HG02885 (cell line): ENCODE measurements around the gene HASPIN.
"Not testable (repeated sequence)": the region's sequence is repeated elsewhere in the genome, so short reads cannot be mapped to it uniquely, and the experiment has no call there.

Experiments
- ATAC-seq: cut with Tn5 transposase; IDR thresholded peaks from one replicate; pipeline ENCODE4 v1.9.1; 2021; ENCODE audit warnings: mild to moderate bottlenecking; ENCODE audit not compliant: unreplicated experiment, poor library complexity

The HASPIN gene

DNA sequence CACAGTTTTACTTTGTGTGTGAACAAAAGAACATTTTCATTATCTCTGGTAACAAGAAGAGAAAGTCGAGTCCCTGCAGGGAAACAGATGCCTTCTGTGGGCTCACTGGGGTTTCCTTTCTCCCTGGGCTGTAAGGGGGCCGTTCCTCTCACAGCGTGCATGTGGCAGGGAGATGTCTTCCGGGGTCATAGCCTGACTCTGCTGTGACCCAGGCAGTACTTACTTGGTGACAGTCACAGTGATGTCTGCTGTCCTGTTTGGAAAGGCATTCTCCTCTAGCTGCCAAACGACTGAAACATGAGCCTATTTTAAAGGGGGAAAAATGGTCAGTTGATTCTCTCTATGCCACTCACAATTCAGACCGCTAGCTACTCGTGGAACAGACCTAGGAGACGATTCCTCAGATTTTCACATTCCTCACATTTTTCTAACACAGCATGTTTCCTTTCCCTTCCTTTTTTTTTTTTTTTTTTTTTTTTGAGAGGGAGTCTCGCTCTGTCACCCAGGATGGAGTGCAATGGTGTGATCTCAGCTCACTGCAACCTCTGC is 7.3 kb downstream of the HASPIN start:
- ATAC-seq, result no peak

DNA sequence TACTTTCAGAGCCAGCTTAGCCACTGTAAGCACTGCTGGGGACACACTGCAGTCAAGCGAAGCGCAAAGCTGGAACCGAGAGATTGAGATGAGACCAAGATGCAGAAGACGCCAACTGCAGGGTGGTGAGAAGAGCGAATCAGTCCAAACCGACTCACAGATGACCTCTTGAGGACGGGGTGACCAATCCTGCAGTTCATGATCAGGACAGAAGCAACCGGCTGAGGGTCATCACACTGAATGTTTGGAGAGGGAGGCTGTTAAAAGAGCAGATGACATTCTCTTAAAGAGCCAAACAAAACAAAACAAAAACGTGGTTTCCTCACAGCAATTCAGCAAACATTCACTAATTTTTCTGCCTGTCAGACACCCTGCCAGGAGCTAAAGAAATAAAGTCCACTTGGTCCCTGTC is 8.5 kb downstream of the HASPIN start:
- ATAC-seq, result no peak

DNA sequence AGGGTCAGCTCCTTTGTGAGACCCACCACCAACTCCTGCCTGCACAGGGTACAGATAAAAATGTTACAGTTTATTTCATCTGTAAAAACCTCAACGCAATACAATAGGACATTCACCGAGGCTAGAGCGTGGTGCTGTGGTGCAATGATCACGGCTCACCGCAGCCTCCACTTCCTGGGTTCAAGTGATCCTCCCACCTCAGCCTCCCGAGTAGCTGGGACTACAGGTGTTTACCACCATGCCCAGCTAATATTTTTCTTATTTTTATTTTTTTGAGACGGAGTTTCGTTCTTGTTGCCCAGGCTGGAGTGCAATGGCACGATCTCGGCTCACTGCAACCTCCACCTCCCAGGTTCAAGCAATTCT is 11.2 kb downstream of the HASPIN start:
- not testable (repeated sequence) for ATAC-seq

DNA sequence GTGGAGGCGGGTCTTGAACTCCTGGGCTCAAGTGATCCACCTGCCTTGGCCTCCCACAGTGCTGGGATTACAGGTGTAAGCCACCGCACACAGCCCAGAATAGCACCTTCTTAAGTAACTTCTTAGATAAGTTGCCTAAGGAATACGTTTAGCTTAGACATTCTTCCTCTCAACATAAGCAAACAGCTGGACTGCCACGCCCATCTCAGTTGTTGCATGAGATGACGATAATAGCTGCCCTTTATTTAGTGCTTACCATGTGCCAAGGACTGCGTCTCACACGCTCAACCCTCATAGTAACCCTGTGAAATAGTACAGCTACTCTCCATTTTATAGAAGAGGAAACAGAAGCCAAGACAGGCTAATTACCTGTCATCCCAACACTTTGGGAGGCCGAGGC is 11.8 kb downstream of the HASPIN start:
- ATAC-seq, result no peak

DNA sequence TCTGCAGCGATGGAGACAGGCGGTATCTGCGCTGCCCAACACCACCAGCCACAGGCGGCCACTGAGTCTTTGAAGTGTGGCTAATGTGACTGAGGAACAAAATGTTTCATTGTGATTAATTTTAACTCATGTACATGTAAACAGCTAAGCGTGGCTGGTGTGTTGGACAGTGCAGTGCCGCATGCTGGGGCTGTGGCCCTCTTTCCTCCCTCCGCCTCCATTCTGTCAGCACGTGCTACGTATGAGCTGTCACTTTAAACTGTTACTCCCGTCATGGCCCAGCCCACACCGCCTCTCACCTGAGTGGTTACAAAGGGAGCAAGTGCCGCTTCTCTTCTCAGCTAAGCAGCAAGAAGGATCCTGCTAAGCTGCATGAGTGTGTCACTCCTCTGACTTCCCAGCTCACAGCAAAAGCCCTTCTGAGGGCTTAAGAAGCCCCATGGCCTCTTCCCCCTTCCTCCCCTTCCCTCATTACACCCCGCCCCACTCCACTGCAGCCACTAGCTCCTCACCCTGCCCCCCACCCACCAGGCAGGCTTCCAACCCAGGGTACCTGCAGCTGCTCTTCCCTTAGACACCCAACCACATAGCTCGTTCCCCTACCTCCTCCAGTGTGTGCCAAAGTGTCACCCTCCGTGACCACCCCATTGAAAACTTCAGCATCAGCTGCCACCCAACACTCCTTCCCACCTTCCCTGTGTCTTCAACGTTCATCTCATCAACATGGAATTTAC is 15.0 kb downstream of the HASPIN start:
- ATAC-seq, result no peak

DNA sequence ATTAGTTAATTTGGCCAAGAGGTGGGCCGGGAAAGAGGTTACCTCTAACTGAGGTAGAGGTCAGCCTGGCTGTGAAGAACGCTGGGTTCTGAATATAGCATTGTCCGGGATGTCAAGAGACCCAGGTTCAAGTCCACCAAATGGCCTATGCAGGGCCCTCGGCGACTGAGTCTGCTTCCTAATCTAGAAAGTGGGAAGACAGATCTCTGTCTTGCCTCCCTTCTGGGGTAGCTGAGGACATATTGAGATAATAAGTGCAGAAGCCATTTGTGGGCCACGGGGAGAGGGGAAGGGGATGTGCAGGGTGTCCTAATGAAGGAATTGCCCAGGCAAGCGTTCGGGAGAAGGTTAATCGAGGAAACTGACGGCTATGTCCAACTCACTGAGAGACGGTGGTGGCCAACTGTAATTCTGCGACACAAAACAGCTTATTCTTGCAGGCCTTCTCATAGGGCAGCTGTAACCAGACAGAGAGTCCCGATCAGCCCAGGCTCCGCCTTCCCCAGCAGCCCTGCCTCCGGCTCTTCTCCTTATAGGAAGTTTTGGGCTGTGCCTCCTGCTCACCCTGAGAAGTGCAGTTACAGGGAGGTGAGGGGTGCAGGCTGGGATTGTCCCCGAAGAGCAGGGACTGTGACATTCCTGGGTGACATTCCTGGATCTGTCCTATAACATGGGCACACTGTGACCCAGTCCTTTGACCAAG is 15.9 kb downstream of the HASPIN start:
- ATAC-seq, result no peak

DNA sequence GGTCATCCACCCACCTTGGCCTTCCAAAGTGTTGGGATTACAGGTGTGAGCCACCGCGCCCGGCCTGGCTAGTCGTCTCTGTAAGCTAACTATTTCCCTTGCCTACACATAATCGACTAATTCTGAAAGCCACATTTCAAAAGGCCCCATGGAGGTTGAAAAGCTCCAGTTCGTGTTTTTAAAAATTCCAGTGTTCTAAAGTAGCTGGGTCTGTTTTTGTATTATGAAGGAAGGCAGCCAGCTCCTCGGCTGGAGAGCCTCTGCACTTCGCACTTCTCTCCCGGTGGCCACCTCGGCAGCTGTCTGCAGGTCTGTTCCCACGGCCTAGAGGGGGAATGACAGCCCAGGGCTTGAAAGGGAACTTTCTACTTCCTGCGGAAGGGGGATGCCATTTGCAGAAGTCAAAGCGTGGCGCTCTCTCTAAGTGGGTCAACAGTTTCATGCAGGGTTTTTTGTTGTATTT is 16.9 kb downstream of the HASPIN start:
- ATAC-seq, result no peak

DNA sequence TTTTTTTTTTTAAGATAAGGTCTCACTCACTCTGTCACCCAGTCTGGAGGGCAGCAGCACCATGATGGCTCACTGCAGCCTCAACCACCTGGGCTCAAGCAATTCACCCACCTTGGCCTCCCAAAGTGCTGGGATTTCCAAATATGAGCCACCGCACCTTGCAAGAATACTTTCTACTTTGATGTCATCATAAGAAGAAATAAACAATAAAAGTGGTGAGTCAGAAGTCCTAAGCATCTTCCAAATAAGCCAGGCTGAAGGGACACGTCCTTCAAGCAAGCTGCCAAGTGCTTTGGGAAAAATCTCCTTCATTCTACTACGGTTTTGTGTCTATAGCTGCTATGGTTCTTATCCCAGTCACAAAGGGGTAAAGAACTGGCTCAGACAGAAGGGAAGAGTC is 20.3 kb downstream of the HASPIN start:
- no peak for ATAC-seq

DNA sequence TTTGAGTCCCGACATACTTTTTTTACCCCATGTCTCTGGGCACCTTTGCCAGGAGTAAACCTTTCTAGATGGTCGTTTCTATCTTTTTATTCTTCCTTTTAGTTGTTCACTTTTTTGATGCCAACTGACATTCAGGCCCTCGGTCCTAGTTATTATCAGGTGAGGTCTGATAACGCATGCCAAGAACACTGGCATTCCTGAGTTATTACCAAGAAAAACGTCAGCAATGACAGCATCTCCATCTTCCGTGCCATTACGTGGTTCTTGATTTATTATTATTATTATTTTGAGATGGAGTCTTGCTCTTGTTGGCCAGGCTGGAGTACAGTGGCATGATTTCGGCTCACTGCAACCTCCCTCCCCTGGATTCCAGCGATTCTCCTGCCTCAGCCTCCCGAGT is 21.4 kb downstream of the HASPIN start:
- ATAC-seq, result no peak

DNA sequence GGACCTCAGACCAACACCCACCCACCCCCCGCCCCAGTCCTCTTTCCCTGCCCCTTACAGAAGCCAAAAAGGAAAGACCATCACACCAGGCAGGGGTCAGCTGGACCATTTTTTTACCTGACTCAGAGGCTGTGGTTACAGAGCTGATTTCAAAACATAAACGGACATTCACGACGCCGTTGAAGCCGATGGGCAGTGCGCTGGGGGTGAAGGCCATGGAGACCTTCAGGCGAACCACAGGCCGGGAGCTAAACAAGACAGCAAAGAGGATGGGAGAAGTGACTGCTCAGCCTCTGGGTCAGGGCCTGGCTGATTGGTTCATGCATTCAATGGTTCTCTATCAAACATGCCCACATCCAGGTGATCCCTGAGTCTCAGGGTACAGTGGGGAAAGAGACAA is 24.1 kb downstream of the HASPIN start:
- ATAC-seq, result no peak

DNA sequence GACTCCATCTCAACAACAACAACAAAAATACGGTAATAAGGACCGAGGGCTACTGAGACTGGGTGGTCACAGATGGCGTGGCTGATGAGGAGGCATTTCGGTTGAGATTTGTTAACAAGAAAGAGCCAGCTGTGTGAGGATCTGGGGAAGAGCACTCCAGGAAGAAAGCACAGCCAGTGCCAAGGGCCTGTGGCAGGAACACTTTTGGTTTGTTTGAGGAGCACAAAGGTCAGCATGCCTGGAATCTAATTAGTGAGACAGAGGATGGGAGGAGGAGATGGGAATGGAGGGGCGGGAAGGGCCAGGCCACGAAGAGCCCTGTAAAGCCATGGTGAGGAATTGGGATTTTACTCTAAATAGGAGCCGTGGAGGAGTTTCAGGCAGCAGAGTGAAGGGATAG is 24.9 kb downstream of the HASPIN start:
- no peak for ATAC-seq

DNA sequence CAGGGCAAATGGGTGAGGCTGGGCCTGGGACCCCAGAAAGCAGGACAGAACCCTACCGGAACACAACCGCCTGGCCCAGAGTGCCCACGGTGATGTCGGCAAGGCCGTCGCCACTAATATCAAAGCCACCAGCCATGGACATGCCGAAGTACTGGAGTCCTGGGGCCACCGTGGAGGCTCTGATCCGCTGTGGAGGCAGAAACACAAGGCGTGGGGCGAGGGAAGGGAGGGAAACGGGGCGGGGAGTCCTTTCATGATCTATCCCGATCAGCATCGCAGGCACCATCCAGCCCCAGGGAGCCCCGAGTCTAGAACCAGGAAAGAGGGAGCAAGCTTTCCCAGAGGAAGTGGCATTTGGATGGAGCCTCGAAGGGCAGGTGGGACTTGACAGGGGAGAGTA is 26.6 kb downstream of the HASPIN start:
- no peak for ATAC-seq

DNA sequence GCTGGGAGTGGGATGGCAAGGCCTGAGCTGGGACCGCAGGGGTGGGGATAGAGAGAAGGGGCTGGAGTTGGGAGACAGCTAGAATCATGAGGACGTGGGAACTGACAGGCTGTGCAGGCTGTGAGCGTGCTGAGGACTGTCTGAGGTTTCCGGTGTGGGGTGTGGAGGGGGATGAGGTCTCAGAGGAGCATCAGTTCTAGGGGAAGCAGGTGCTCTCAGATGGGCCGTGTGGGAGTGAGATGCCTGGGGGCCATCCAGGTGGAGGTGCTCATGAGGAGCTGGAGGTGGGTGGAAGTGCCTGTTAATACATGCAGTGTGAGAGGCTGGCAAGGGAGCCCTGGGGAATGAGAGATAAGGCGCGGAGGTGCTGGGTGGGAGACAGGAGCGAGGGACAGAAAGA is 27.2 kb downstream of the HASPIN start:
- no peak for ATAC-seq

DNA sequence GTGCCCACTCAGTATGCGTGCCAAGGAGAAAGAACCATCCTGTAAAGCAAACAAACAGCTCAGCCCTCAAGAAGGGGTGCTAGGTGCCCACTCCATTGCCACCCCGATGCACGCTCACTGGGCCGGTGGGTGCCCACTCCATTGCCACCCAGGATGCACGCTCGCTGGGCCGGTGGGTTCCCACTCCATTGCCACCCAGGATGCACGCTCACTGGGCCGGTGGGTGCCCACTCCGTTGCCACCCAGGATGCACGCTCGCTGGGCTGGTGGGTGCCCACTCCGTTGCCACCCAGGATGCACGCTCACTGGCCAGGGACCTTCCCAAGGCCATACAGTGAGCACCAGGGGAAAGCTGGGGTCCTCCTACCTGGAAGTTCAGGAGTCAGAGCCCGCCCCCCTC is 28.1 kb downstream of the HASPIN start:
- no peak for ATAC-seq

DNA sequence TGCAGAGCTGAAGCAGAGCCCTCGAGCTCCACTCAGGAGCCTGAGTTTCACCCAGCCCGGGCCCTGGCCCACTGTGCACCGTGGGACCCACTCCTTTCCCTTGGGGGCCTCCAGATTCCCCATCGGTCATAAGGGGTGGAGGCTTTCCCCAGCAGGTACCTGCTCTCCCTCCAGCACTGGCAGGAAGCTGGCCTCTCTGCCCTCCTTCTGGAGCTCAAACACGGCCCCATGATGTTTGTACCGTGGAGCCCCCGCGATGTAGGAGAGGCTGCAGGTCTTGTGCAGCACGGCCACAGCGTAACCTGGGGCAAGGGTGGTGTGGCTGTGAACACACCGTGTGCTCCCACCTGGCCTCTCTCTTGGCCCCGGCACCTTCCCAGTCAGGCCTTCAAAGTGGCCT is 29.9 kb downstream of the HASPIN start:
- no peak for ATAC-seq

DNA sequence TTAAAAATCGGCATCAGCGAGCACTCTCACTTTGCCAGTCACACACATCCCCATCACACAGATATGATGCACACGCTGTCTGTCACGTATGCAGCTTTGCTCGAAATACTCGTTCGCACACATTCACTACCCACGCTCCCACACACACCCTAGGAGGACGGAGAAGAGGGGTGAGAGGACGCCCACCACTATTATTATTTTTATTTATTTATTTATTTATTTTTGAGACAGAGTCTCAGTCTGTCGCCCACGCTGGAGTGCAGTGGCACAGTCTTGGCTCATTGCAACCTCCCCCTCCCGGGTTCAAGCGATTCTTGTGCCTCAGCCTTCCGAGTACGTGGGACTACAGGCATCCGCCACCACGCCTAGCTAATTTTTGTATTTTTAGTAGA is 30.4 kb downstream of the HASPIN start:
- no peak for ATAC-seq

DNA sequence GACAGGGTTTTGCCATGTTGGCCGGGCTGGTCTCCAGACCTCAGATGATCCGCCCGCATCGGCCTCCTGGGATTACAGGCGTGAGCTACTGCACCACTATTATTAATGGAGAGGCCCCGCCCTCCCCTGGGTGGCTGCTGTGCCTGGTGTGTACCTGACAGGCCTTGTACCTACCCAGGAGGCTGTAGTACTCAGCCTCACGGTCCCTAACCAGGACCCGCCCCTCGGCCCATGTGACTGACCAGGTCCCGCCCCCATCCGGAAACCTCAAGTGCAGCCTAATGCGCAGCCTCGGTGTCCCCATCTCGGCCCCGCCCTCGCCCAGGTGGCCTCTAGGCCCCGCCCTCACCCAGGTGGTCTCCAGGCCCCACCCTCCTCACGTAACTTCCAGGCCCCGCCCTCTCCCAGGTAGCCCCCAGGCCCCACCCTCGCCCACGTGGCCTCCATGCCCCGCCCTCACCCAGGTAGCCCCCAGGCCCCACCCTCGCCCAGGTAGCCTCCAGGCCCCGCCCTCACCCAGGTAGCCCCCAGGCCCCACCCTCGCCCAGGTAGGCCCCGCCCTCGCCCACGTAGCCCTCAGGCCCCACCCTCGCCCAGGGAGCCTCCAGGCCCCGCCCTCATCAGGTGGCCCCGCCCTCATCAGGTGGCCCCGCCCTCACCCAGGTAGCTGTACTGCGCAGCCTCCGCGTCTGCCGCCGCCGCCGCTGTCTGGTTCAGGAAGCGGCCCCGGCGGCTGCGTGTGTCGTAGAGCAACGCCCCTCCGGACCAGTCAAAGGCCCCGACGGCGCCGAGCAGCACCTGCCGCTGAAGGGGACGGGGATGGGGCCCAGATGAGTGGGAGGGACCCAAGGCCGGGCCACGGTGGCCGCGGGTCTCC is 31.0 kb downstream of the HASPIN start:
- no peak for ATAC-seq

DNA sequence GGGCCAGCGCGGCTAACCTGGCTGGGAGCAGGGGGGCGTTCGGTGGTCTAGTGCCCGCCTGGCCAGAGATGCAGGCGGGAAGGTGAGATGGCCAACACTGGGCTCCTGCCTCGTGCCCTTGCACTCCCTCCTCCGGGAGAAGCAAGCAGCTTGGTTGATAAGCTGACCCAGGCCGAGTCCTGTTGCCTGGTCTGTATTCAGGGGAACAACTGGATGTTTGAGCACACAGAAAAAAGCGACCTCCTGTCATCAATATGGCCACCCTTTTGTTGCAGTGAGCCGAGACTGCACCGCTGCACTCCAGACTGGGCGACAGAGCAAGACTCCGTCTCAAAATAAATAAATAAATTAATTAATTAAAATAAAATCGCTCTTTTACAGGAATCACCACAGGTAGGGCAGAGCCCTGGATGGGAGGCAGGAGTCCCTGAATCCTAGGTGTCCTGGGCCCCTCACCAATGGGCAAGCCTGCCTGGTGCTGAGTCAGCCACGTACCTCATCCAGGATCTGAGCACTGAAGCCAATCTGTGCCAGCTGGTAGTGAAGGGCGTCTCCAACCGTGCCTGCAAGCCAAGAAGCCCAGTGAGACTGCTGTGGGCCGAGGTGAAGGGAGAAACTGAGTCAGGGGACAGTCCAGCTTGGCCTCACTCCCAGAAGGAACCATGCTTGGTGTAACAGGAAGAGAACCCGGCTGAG is 31.8 kb downstream of the HASPIN start:
- no peak for ATAC-seq

DNA sequence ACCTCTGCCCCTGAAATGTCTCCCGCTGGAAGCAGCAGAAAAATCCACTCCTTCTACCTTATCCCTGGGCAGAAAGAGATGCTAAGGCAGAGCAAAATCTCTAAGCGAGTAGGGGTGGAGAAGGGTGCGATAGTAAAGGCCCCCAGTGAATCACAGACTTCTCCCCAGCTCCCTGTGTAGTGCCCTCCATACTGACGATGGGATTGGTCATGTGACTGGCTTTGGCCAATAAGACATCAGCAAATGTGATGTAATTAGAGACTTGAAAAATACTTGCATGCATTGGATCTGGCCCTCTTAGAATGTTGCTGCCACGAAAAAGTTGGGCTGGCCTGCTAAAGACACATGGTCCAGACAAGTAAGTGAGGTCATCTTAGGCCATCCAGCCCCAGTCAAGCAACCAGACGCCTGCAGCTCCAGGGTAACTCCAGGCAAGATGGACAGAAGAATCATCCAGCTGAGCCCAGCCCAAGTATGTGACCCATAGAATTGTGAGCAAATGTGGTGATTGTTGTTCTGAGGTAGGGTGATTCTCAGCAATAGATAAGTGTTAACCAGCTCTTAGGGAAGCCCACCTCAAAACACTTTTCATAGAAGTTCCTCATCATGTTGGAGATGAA is 36.0 kb downstream of the HASPIN start:
- ATAC-seq, result no peak
